K562 (cell line): ENCODE data around the gene AGFG2. TPM values are rescaled to one million over a fixed set of nuclear protein-coding genes. Genes with fewer than 3 reads are reported as not detected.
A peak's percentile ranks its signal among the peaks of the same experiment; 100 is the strongest.

Experiments used
- CBX1 ChIP-seq: sonication (generic); IDR thresholded peaks from 2 replicates; pipeline ENCODE4 v1.6.1; 2016; ENCODE audit warnings: antibody characterized with exemption, low read depth, mild to moderate bottlenecking
- CEBPZ ChIP-seq: fragments of 150-350 bp; IDR thresholded peaks from 2 replicates; pipeline ENCODE4 v1.6.1; 2014; ENCODE audit warnings: low read depth, mild to moderate bottlenecking, low read length, borderline replicate concordance
- EHMT2 ChIP-seq: fragments of 450-650 bp; IDR thresholded peaks from 2 replicates; pipeline ENCODE4 v1.6.1; 2018; ENCODE audit warnings: antibody characterized with exemption
- EZH2 ChIP-seq: IDR thresholded peaks from 2 replicates; pipeline ENCODE4 v1.6.1; 2012; ENCODE audit warnings: low read depth, mild to moderate bottlenecking, inconsistent platforms, low read length, borderline replicate concordance
- HBP1 ChIP-seq: fragments of 450-650 bp; formaldehyde crosslinking; IDR thresholded peaks from 2 replicates; pipeline ENCODE4 v1.4.0; 2022; ENCODE audit warnings: missing genetic modification characterization
- HNRNPL ChIP-seq: fragments of 200-400 bp; formaldehyde crosslinking; IDR thresholded peaks from 2 replicates; pipeline ENCODE4 v1.6.1; 2017; ENCODE audit warnings: low read depth, mild to moderate bottlenecking, low read length
- NCOR1 ChIP-seq: fragments of 450-650 bp; IDR thresholded peaks from 2 replicates; pipeline ENCODE4 v1.6.1; 2016; ENCODE audit warnings: mild to moderate bottlenecking, moderate library complexity
- PHF20 ChIP-seq: fragments of 450-650 bp; IDR thresholded peaks from 2 replicates; pipeline ENCODE4 v1.6.1; 2018; ENCODE audit not compliant: partially characterized antibody
- PHF21A ChIP-seq: fragments of 450-650 bp; IDR thresholded peaks from 2 replicates; pipeline ENCODE4 v1.6.1; 2017; ENCODE audit warnings: low read depth, borderline replicate concordance
- SMAD1 ChIP-seq: fragments of 150-350 bp; IDR thresholded peaks from 2 replicates; pipeline ENCODE4 v1.6.1; 2014; ENCODE audit warnings: low read length, low read depth; ENCODE audit not compliant: partially characterized antibody
- TBL1XR1 ChIP-seq, 2 experiments: IDR thresholded peaks; 2 replicates each; pipeline ENCODE4 v1.6.1; 2012; ENCODE audit warnings: improper control_type of control experiment in 2 of 2, low read length in 2 of 2, mild to moderate bottlenecking in 1 of 2
- THAP12 ChIP-seq: fragments of 250-450 bp; sonication (Bioruptor Pico); IDR thresholded peaks from 2 replicates; pipeline ENCODE4 v1.9.0; 2021; ENCODE audit warnings: mild to moderate bottlenecking, inconsistent platforms
- UBTF ChIP-seq, 2 experiments: IDR thresholded peaks; 2 replicates each; pipeline ENCODE4 v1.6.1; 2012; ENCODE audit warnings: improper control_type of control experiment in 2 of 2, low read depth in 2 of 2, low read length in 2 of 2, borderline replicate concordance in 1 of 2
- ZBTB43 ChIP-seq: sonication (generic); formaldehyde crosslinking; IDR thresholded peaks from 2 replicates; pipeline ENCODE4 v1.8.0; 2023; ENCODE audit warnings: mild to moderate bottlenecking, missing genetic modification reagents
- ZFX ChIP-seq: sonication (generic); formaldehyde crosslinking; IDR thresholded peaks from 2 replicates; pipeline ENCODE4 v1.8.0; 2022; ENCODE audit warnings: mild to moderate bottlenecking, missing genetic modification reagents, moderate library complexity
- polyA plus RNA-seq, 8 experiments: library from polyadenylated mRNA; depleted of rRNA in 4 of 8; stranded (reverse) in 5 of 8; unstranded in 3 of 8; fragments of >200 nt; fragmentation: Nextera tagmentation in 2 of 8; fragmentation: Illumina TruSeq in 1 of 8; extraction: Ambion mirVana in 2 of 8; extraction: Trizol in 1 of 8; gene quantifications; 2 replicates each; pipeline versions ENCODE4 v1.2.1 to v1.2.3, GENCODE V29; 2011 to 2014; ENCODE audit warnings: inconsistent platforms in 1 of 8, missing spikeins in 1 of 8
- total RNA-seq, 7 experiments: library from RNA; depleted of rRNA in 6 of 7; stranded (reverse); fragments of >200 nt in 6 of 7; fragmentation: Illumina TruSeq in 2 of 7; extraction: Trizol in 2 of 7; gene quantifications; 2 replicates each; pipeline versions ENCODE4 v1.2.1 to v1.2.3, GENCODE V29; 2011 to 2021; ENCODE audit warnings: low replicate concordance in 1 of 7

Gene AGFG2
- total and polyA plus RNA-seq, 9 of the 15 experiments (the other 6 are each of a cell fraction or from before 2014, with no cell fraction given): 0.31 to 23.1 (median 6.5) TPM

GRCh38 chr7:100538654-100539435 is at the start of gene AGFG2 (continued):
- TF ChIP-seq TBL1XR1 (IDR thresholded peaks at IDR 0.05; ENCODE audit: low read length in 2 of 2) (no peak), THAP12 (CRISPR knock-in tag) (peak; percentile 66; the same call in 1 of the 2 replicates), NCOR1 (no peak), CBX1 (no peak; the same call in 1 of the 2 replicates), HNRNPL (0 out of 2 replicates have a peak, but pooled peaks have one; percentile 69), PHF20 (peak; percentile 20), SMAD1 (peak; percentile 56), PHF21A (peak; percentile 53; the same call in 1 of the 2 replicates), ZBTB43 (CRISPR knock-in tag) (no peak), ZFX (CRISPR knock-in tag) (peak; percentile 67), UBTF (IDR thresholded peaks at IDR 0.05; ENCODE audit: borderline replicate concordance in 1 of 2, low read depth in 2 of 2, low read length in 2 of 2) (peak; percentile 47 to 89; a peak in 2 of 4 replicates), EZH2 (no peak), EHMT2 (peak; percentile 55; the same call in 1 of the 2 replicates), CEBPZ (no peak; the same call in 1 of the 2 replicates), HBP1 (peak; percentile 96)
